ENCODE measurements around the gene GPR158.
A peak's percentile ranks its signal among the peaks of the same experiment; 100 is the strongest.

GPR158 gene

DNA sequence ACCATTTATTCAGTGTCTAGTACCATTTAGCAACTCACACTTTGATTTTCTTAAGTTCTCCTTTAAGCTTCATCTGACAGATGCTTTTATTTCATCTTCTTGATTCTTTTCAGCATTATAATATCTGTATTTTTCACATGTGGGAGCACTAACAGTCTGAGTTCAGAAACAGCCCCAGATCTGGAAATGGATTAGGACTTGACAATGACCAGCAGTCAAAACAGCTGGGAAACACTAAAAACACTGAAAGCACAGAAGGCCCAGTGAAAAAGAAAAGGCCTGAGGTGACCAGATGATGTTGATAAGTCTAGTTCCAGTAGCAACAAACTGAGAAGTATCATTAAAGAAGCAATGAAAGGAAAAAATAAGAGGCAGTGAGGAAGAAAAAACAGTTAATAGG is 454.5 kb downstream of the GPR158 start:
- H2BK5ac ChIP-seq (ENCODE audit: low read depth, low read length, poor library complexity), result no peak overlapping the region
- H2AK5ac ChIP-seq (ENCODE audit: low read length), result no peak overlapping the region
- no peaks in the 10 kb centered on the region for H3K79me1 ChIP-seq (ENCODE audit: low read length)
- H4K12ac ChIP-seq (ENCODE audit: low read depth, low read length), result no peak overlapping the region
- H3K27me3 ChIP-seq (ENCODE audit: insufficient read depth, low read length), result no peaks in the 10 kb centered on the region
- H4K91ac ChIP-seq (ENCODE audit: low read depth, low read length), result no peak overlapping the region
- H3K14ac ChIP-seq (ENCODE audit: low read length), result no peak overlapping the region
- DNase-seq, result no peak
- H3K9me3 ChIP-seq (ENCODE audit: insufficient read depth, low read depth, low read length), result no peaks in the 10 kb centered on the region
- no peak overlapping the region for H3K27ac ChIP-seq (ENCODE audit: low read depth, low read length)
- H3K4me2 ChIP-seq (ENCODE audit: low read length), result no peak overlapping the region
- no peaks in the 10 kb centered on the region for H3K36me3 ChIP-seq (ENCODE audit: control insufficient read depth in 1 of 2, insufficient read depth in 2 of 2, low read length in 2 of 2)
- no peak overlapping the region for H2AFZ ChIP-seq (ENCODE audit: insufficient read depth, low read length, poor library complexity)
- no peak overlapping the region for H3K9ac ChIP-seq (ENCODE audit: low read length)
- no peak overlapping the region for H2BK120ac ChIP-seq (ENCODE audit: insufficient read depth, low read length, poor library complexity)
- H2BK12ac ChIP-seq (ENCODE audit: low read length), result no peak overlapping the region
- no peaks in the 10 kb centered on the region for H3K4me1 ChIP-seq (ENCODE audit: control insufficient read depth in 1 of 2, insufficient read depth in 2 of 2, low read length in 2 of 2)
- no peaks in the 10 kb centered on the region for H3K79me2 ChIP-seq (ENCODE audit: control insufficient read depth, insufficient read depth, low read length, poor library complexity)
- no peak overlapping the region for H3K4me3 ChIP-seq (ENCODE audit: low read depth, low read length)
- no peak overlapping the region for H4K8ac ChIP-seq (ENCODE audit: low read depth, low read length)
- no peak overlapping the region for H3K23ac ChIP-seq (ENCODE audit: low read length)
- H3K18ac ChIP-seq (ENCODE audit: low read length), result no peak overlapping the region
- no peak overlapping the region for H3K4ac ChIP-seq (ENCODE audit: low read depth, low read length)

DNA sequence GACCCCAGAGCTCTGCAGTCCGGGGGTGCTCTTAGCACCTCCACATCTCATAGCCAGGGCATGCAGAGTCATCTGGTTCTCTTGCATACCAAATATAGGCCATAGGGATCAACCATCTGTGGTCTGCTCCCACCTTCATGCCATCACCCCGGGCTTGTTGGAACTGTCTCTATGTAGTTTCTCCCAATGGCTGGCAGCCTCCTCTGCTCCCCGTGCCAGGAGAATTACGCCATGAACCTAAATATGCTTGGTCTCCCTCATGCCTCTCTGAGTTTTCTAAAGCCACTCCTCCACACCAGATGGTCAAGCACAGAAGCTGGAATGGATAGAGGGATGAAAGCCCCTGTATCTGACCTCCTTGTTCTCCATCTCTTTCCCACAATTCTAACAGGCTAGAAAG is 456.7 kb downstream of the GPR158 start:
- H2BK5ac ChIP-seq (ENCODE audit: low read depth, low read length, poor library complexity), result no peak overlapping the region
- no peak overlapping the region for H2BK120ac ChIP-seq (ENCODE audit: insufficient read depth, low read length, poor library complexity)
- DNase-seq, result no peak
- no peak overlapping the region for H2BK12ac ChIP-seq (ENCODE audit: low read length)
- H3K27me3 ChIP-seq (ENCODE audit: insufficient read depth, low read length), result no peaks in the 10 kb centered on the region
- H3K18ac ChIP-seq (ENCODE audit: low read length), result no peak overlapping the region
- H3K4me2 ChIP-seq (ENCODE audit: low read length), result no peak overlapping the region
- no peaks in the 10 kb centered on the region for H3K79me1 ChIP-seq (ENCODE audit: low read length)
- H4K12ac ChIP-seq (ENCODE audit: low read depth, low read length), result no peak overlapping the region
- no peak overlapping the region for H3K14ac ChIP-seq (ENCODE audit: low read length)
- H3K79me2 ChIP-seq (ENCODE audit: control insufficient read depth, insufficient read depth, low read length, poor library complexity), result no peaks in the 10 kb centered on the region
- H3K23ac ChIP-seq (ENCODE audit: low read length), result no peak overlapping the region
- no peak overlapping the region for H2AFZ ChIP-seq (ENCODE audit: insufficient read depth, low read length, poor library complexity)
- no peak overlapping the region for H4K91ac ChIP-seq (ENCODE audit: low read depth, low read length)
- no peak overlapping the region for H4K8ac ChIP-seq (ENCODE audit: low read depth, low read length)
- WGBS (ENCODE audit: extremely low coverage, insufficient coverage, insufficient read length), result no CpG with 5 or more reads among the region's 4 CpGs
- H3K4me1 ChIP-seq (ENCODE audit: control insufficient read depth in 1 of 2, insufficient read depth in 2 of 2, low read length in 2 of 2), result no peaks in the 10 kb centered on the region
- no peak overlapping the region for H3K9ac ChIP-seq (ENCODE audit: low read length)
- H3K9me3 ChIP-seq (ENCODE audit: insufficient read depth, low read depth, low read length), result no peaks in the 10 kb centered on the region
- H3K36me3 ChIP-seq (ENCODE audit: control insufficient read depth in 1 of 2, insufficient read depth in 2 of 2, low read length in 2 of 2), result no peaks in the 10 kb centered on the region
- no peak overlapping the region for H2AK5ac ChIP-seq (ENCODE audit: low read length)
- no peak overlapping the region for H3K4me3 ChIP-seq (ENCODE audit: low read depth, low read length)
- no peak overlapping the region for H3K4ac ChIP-seq (ENCODE audit: low read depth, low read length)
- no peak overlapping the region for H3K27ac ChIP-seq (ENCODE audit: low read depth, low read length)

DNA sequence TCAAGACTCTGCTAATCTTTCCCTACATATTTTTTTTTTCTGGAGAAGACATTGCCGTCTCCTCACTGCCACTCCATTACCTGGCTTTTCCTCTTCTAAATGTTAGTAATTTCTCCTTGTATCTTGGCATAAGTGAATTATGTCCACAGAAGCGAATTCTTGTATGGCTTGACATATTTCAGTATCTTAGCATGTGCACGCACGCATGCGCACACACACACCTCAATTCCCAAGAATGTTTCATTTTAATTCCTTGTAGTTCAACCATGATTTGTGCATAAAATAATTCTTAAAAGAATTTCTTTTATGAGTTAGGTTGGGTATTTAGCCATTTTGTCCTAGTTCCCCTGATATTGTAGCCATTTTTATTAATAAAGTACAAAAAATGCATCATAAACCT is 458.0 kb downstream of the GPR158 start:
- no peak overlapping the region for H3K18ac ChIP-seq (ENCODE audit: low read length)
- H2BK12ac ChIP-seq (ENCODE audit: low read length), result no peak overlapping the region
- no peak overlapping the region for H3K4me3 ChIP-seq (ENCODE audit: low read depth, low read length)
- no peak overlapping the region for H2BK5ac ChIP-seq (ENCODE audit: low read depth, low read length, poor library complexity)
- H3K79me2 ChIP-seq (ENCODE audit: control insufficient read depth, insufficient read depth, low read length, poor library complexity), result no peaks in the 10 kb centered on the region
- no peak for DNase-seq
- H3K79me1 ChIP-seq (ENCODE audit: low read length), result no peaks in the 10 kb centered on the region
- no peak overlapping the region for H3K27ac ChIP-seq (ENCODE audit: low read depth, low read length)
- no peak overlapping the region for H3K9ac ChIP-seq (ENCODE audit: low read length)
- H3K9me3 ChIP-seq (ENCODE audit: insufficient read depth, low read depth, low read length), result no peaks in the 10 kb centered on the region
- H3K14ac ChIP-seq (ENCODE audit: low read length), result no peak overlapping the region
- H4K91ac ChIP-seq (ENCODE audit: low read depth, low read length), result no peak overlapping the region
- no peak overlapping the region for H2AFZ ChIP-seq (ENCODE audit: insufficient read depth, low read length, poor library complexity)
- H4K8ac ChIP-seq (ENCODE audit: low read depth, low read length), result no peak overlapping the region
- no peaks in the 10 kb centered on the region for H3K36me3 ChIP-seq (ENCODE audit: control insufficient read depth in 1 of 2, insufficient read depth in 2 of 2, low read length in 2 of 2)
- no peak overlapping the region for H3K4ac ChIP-seq (ENCODE audit: low read depth, low read length)
- H3K27me3 ChIP-seq (ENCODE audit: insufficient read depth, low read length), result no peaks in the 10 kb centered on the region
- no peak overlapping the region for H2BK120ac ChIP-seq (ENCODE audit: insufficient read depth, low read length, poor library complexity)
- H3K4me1 ChIP-seq (ENCODE audit: control insufficient read depth in 1 of 2, insufficient read depth in 2 of 2, low read length in 2 of 2), result no peaks in the 10 kb centered on the region
- H3K4me2 ChIP-seq (ENCODE audit: low read length), result no peak overlapping the region
- WGBS (ENCODE audit: extremely low coverage, insufficient coverage, insufficient read length), result no CpG with 5 or more reads among the region's 5 CpGs
- no peak overlapping the region for H3K23ac ChIP-seq (ENCODE audit: low read length)
- no peak overlapping the region for H2AK5ac ChIP-seq (ENCODE audit: low read length)
- H4K12ac ChIP-seq (ENCODE audit: low read depth, low read length), result no peak overlapping the region

DNA sequence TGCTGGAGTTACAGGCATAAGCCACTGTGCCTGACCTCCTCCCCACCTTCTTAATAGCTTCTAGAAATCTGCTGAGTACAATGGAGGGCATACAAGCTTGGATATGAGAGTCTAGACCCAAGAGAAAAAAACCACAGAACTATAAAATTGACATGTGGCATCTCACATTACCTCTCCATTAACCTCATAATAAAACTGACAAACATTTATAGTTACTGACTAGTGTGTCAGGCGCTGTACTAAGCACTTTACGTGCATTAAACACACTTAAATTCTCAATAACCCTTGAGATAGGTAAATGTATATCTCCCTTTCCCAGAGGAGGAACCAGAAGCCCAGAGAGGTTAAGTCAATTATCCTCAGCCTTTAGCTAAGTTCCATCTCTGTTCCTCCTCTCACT is 458.7 kb downstream of the GPR158 start:
- Histone ChIP-seq H3K79me2 (ENCODE audit: control insufficient read depth, insufficient read depth, low read length, poor library complexity) (no peaks in the 10 kb centered on the region), H4K91ac (ENCODE audit: low read depth, low read length) (no peak overlapping the region), H4K8ac (ENCODE audit: low read depth, low read length) (no peak overlapping the region), H2BK120ac (ENCODE audit: insufficient read depth, low read length, poor library complexity) (no peak overlapping the region), H3K14ac (ENCODE audit: low read length) (no peak overlapping the region), H3K79me1 (ENCODE audit: low read length) (no peaks in the 10 kb centered on the region), H2BK5ac (ENCODE audit: low read depth, low read length, poor library complexity) (no peak overlapping the region), H3K9me3 (ENCODE audit: insufficient read depth, low read depth, low read length) (no peaks in the 10 kb centered on the region), H3K4me1 (ENCODE audit: control insufficient read depth in 1 of 2, insufficient read depth in 2 of 2, low read length in 2 of 2) (no peaks in the 10 kb centered on the region), H2BK12ac (ENCODE audit: low read length) (no peak overlapping the region), H3K4me3 (ENCODE audit: low read depth, low read length) (no peak overlapping the region), H2AFZ (ENCODE audit: insufficient read depth, low read length, poor library complexity) (no peak overlapping the region), H2AK5ac (ENCODE audit: low read length) (no peak overlapping the region), H3K4ac (ENCODE audit: low read depth, low read length) (no peak overlapping the region), H3K18ac (ENCODE audit: low read length) (no peak overlapping the region), H3K23ac (ENCODE audit: low read length) (no peak overlapping the region), H4K12ac (ENCODE audit: low read depth, low read length) (no peak overlapping the region), H3K27ac (ENCODE audit: low read depth, low read length) (no peak overlapping the region), H3K9ac (ENCODE audit: low read length) (no peak overlapping the region), H3K27me3 (ENCODE audit: insufficient read depth, low read length) (no peaks in the 10 kb centered on the region), H3K4me2 (ENCODE audit: low read length) (no peak overlapping the region), H3K36me3 (ENCODE audit: control insufficient read depth in 1 of 2, insufficient read depth in 2 of 2, low read length in 2 of 2) (no peaks in the 10 kb centered on the region)
- DNase-seq, result no peak
- no CpG with 5 or more reads among the region's 2 CpGs for WGBS (ENCODE audit: extremely low coverage, insufficient coverage, insufficient read length)

DNA sequence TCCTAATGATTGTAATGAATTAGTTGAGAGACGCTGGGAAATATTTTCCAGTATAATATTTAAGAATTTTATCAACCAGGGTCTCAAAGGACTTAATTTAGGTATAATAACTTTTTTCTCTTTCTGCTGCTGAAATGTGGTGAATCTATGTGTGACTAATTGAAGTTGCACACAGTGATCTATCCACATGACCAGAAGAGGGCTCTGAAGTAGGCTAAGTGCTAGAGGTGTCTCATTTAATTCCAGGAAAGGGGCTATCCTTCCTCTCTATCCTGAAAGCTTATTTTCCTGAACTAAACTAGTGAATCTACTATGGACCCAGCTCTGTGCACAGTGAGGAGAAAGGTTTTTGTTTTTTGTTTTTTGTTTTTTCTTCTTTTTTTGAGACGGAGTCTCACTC is 464.8 kb downstream of the GPR158 start:
- Histone ChIP-seq H3K4ac (ENCODE audit: low read depth, low read length) (no peak overlapping the region), H2AK5ac (ENCODE audit: low read length) (no peak overlapping the region), H2BK5ac (ENCODE audit: low read depth, low read length, poor library complexity) (no peak overlapping the region), H3K9ac (ENCODE audit: low read length) (no peak overlapping the region), H4K12ac (ENCODE audit: low read depth, low read length) (no peak overlapping the region), H3K4me3 (ENCODE audit: low read depth, low read length) (no peak overlapping the region), H3K23ac (ENCODE audit: low read length) (no peak overlapping the region), H2BK12ac (ENCODE audit: low read length) (no peak overlapping the region), H3K14ac (ENCODE audit: low read length) (no peak overlapping the region), H3K4me1 (ENCODE audit: control insufficient read depth in 1 of 2, insufficient read depth in 2 of 2, low read length in 2 of 2) (no peaks in the 10 kb centered on the region), H3K18ac (ENCODE audit: low read length) (no peak overlapping the region), H3K27me3 (ENCODE audit: insufficient read depth, low read length) (no peaks in the 10 kb centered on the region), H3K9me3 (ENCODE audit: insufficient read depth, low read depth, low read length) (no peaks in the 10 kb centered on the region), H2BK120ac (ENCODE audit: insufficient read depth, low read length, poor library complexity) (no peak overlapping the region), H2AFZ (ENCODE audit: insufficient read depth, low read length, poor library complexity) (no peak overlapping the region), H3K27ac (ENCODE audit: low read depth, low read length) (no peak overlapping the region), H4K8ac (ENCODE audit: low read depth, low read length) (no peak overlapping the region), H3K79me2 (ENCODE audit: control insufficient read depth, insufficient read depth, low read length, poor library complexity) (no peaks in the 10 kb centered on the region), H3K4me2 (ENCODE audit: low read length) (no peak overlapping the region), H3K79me1 (ENCODE audit: low read length) (no peaks in the 10 kb centered on the region), H3K36me3 (ENCODE audit: control insufficient read depth in 1 of 2, insufficient read depth in 2 of 2, low read length in 2 of 2) (no peaks in the 10 kb centered on the region), H4K91ac (ENCODE audit: low read depth, low read length) (no peak overlapping the region)
- peak in 1 of 2 donors; percentile 5 for DNase-seq
- WGBS (ENCODE audit: extremely low coverage, insufficient coverage, insufficient read length), result no CpG with 5 or more reads among the region's 2 CpGs

Data from trophoblast cell (in vitro differentiated cells and primary cell).